OCI-LY3 (cell line): ENCODE data around the gene P2RY8.

Experiments used
- EZH2phosphoT487 ChIP-seq: fragments of 200-600 bp; shearing (Covaris generic); IDR thresholded peaks from 2 replicates; pipeline ENCODE4 v1.6.1; 2018; ENCODE audit warnings: antibody characterized with exemption, mixed run types, low read depth
- TF ChIP-seq, protein P1 (sequence below): fragments of 200-600, 300-600 bp; sonication (generic); IDR thresholded peaks from 2 replicates; pipeline ENCODE4 v1.5.1; 2014; ENCODE audit warnings: antibody characterized with exemption, low read length, low read depth

GRCh38 chrX:1545776-1546408, 8.9 kb upstream of the P2RY8 start:
- TF ChIP-seq, protein P1, sequence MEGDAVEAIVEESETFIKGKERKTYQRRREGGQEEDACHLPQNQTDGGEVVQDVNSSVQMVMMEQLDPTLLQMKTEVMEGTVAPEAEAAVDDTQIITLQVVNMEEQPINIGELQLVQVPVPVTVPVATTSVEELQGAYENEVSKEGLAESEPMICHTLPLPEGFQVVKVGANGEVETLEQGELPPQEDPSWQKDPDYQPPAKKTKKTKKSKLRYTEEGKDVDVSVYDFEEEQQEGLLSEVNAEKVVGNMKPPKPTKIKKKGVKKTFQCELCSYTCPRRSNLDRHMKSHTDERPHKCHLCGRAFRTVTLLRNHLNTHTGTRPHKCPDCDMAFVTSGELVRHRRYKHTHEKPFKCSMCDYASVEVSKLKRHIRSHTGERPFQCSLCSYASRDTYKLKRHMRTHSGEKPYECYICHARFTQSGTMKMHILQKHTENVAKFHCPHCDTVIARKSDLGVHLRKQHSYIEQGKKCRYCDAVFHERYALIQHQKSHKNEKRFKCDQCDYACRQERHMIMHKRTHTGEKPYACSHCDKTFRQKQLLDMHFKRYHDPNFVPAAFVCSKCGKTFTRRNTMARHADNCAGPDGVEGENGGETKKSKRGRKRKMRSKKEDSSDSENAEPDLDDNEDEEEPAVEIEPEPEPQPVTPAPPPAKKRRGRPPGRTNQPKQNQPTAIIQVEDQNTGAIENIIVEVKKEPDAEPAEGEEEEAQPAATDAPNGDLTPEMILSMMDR, result no peak
- no peak for TF ChIP-seq EZH2phosphoT487
